IMR-90 (cell line): Measurements from ENCODE around the gene SOCS4. TPM values are rescaled to one million over a fixed set of nuclear protein-coding genes. Genes with fewer than 3 reads are reported as not detected.

Source experiments
- ATAC-seq: fragments of 200-7000 bp; cut with Tn5 transposase; 2 replicates; pipeline ENCODE4 v1.9.1; 2020; ENCODE audit warnings: low read depth, mild to moderate bottlenecking, moderate library complexity
- BruUV-seq: library from RNA; stranded (reverse); fragments of 400-500 nt; replicated peaks from 2 replicates; lab custom pipeline; 2021; lab: Mats Ljungman, UMichigan
- CTCF ChIA-PET: fragments of 300-600 bp; formaldehyde crosslinking; extraction: SDS; loops from one replicate; lab custom pipeline; 2021; ENCODE audit warnings: antibody characterized with exemption; lab: Yijun Ruan, JAX
- POLR2A ChIA-PET: fragments of 300-600 bp; sonication (Branson Sonifier 250); formaldehyde crosslinking; loops from one replicate; lab custom pipeline; 2022; ENCODE audit warnings: antibody characterized with exemption; ENCODE audit not compliant: unreplicated experiment; lab: Charles Lee
- DNase-seq: peaks from one replicate; pipeline ENCODE4 v3.0.0; 2013
- H2AFZ ChIP-seq: replicated peaks from 2 replicates; pipeline ENCODE3; 2013; ENCODE audit warnings: low read length, mild to moderate bottlenecking; ENCODE audit not compliant: poor library complexity
- H2AK5ac ChIP-seq: 2 replicates; pipeline ENCODE4 v1.6.1; 2013; ENCODE audit warnings: low read depth, low read length, inconsistent platforms
- H2AK9ac ChIP-seq: replicated peaks from 2 replicates; pipeline ENCODE3; 2013; ENCODE audit warnings: mild to moderate bottlenecking, low read depth, low read length, moderate library complexity; ENCODE audit not compliant: poor library complexity
- H2BK120ac ChIP-seq: 2 replicates; pipeline ENCODE4 v1.6.1; 2013; ENCODE audit warnings: low read depth, low read length, inconsistent platforms
- H2BK15ac ChIP-seq: 3 replicates; pipeline ENCODE4 v1.6.1; 2013; ENCODE audit warnings: low read depth, low read length, inconsistent platforms
- H2BK20ac ChIP-seq: 2 replicates; pipeline ENCODE4 v1.6.1; 2013; ENCODE audit warnings: low read depth, mild to moderate bottlenecking, inconsistent platforms, low read length, moderate library complexity
- H2BK5ac ChIP-seq: 2 replicates; pipeline ENCODE4 v1.6.1; 2013; ENCODE audit warnings: mild to moderate bottlenecking, low read depth, low read length, inconsistent platforms; ENCODE audit not compliant: poor library complexity, severe bottlenecking
- H3K14ac ChIP-seq: replicated peaks from 2 replicates; pipeline ENCODE4 v1.6.1; 2013; ENCODE audit warnings: low read depth, low read length, inconsistent platforms
- H3K18ac ChIP-seq: 2 replicates; pipeline ENCODE4 v1.6.1; 2013; ENCODE audit warnings: low read depth, low read length, control low read depth
- H3K23ac ChIP-seq: 2 replicates; pipeline ENCODE4 v1.6.1; 2013; ENCODE audit warnings: low read depth, low read length, inconsistent platforms
- H3K27ac ChIP-seq: 2 replicates; pipeline ENCODE4 v1.5.1; 2013; ENCODE audit warnings: mild to moderate bottlenecking, control low read depth, low read length; ENCODE audit not compliant: insufficient read depth
- H3K27me3 ChIP-seq: 2 replicates; pipeline ENCODE4 v1.6.1; 2013; ENCODE audit warnings: low read length; ENCODE audit not compliant: control insufficient read depth, insufficient read depth
- H3K36me3 ChIP-seq: 2 replicates; pipeline ENCODE4 v1.6.1; 2013; ENCODE audit warnings: low read length, mixed read lengths; ENCODE audit not compliant: control insufficient read depth, insufficient read depth
- H3K4ac ChIP-seq: 2 replicates; pipeline ENCODE4 v1.6.1; 2013; ENCODE audit warnings: low read depth, low read length, inconsistent platforms
- H3K4me1 ChIP-seq: 2 replicates; pipeline ENCODE4 v1.6.1; 2013; ENCODE audit warnings: low read length, mixed read lengths; ENCODE audit not compliant: control insufficient read depth, insufficient read depth
- H3K4me2 ChIP-seq: 2 replicates; pipeline ENCODE4 v1.6.1; 2013; ENCODE audit warnings: low read depth, mild to moderate bottlenecking, control low read depth, low read length, moderate library complexity
- H3K4me3 ChIP-seq: 2 replicates; pipeline ENCODE4 v1.5.1; 2013; ENCODE audit warnings: low read depth, mild to moderate bottlenecking, control low read depth, low read length, moderate library complexity; ENCODE audit not compliant: insufficient read depth
- H3K56ac ChIP-seq: 2 replicates; pipeline ENCODE4 v1.6.1; 2013; ENCODE audit warnings: low read length, inconsistent platforms; ENCODE audit not compliant: insufficient read depth; ENCODE audit errors: extremely low read depth
- H3K79me1 ChIP-seq, 2 experiments: 2 replicates each; pipeline ENCODE4 v1.6.1; 2013; ENCODE audit warnings: low read length in 2 of 2, inconsistent platforms in 1 of 2, low read depth in 1 of 2
- H3K9ac ChIP-seq: 2 replicates; pipeline ENCODE4 v1.6.1; 2013; ENCODE audit warnings: low read depth, low read length, control low read depth
- H3K9me1 ChIP-seq: 2 replicates; pipeline ENCODE4 v1.6.1; 2013; ENCODE audit warnings: low read length, inconsistent platforms; ENCODE audit not compliant: insufficient read depth
- H3K9me3 ChIP-seq: 2 replicates; pipeline ENCODE4 v1.6.1; 2013; ENCODE audit warnings: low read length; ENCODE audit not compliant: control insufficient read depth, insufficient read depth
- H4K20me1 ChIP-seq: 2 replicates; pipeline ENCODE4 v1.6.1; 2013; ENCODE audit warnings: low read length, inconsistent platforms; ENCODE audit not compliant: insufficient read depth
- H4K5ac ChIP-seq: 2 replicates; pipeline ENCODE4 v1.6.1; 2013; ENCODE audit warnings: mild to moderate bottlenecking, low read depth, low read length, control low read depth
- H4K8ac ChIP-seq, 2 experiments: 2 replicates each; pipeline ENCODE4 v1.6.1; 2013; ENCODE audit warnings: low read depth in 2 of 2, low read length in 2 of 2, control low read depth in 1 of 2, inconsistent platforms in 1 of 2
- H4K91ac ChIP-seq: 2 replicates; pipeline ENCODE4 v1.6.1; 2013; ENCODE audit warnings: low read depth, low read length, inconsistent platforms; ENCODE audit not compliant: insufficient read depth
- CEBPB ChIP-seq: IDR thresholded peaks from 2 replicates; pipeline ENCODE4 v1.6.1; 2012; ENCODE audit warnings: low read depth, low read length, improper control_type of control experiment
- MAFK ChIP-seq: IDR thresholded peaks from 2 replicates; pipeline ENCODE4 v1.6.1; 2012; ENCODE audit warnings: low read depth, low read length, improper control_type of control experiment
- WGBS, 2 experiments: methylation state at CpG; one replicate each; pipeline versions ENCODE4 v1.1.5 to v1.1.7; 2013; ENCODE audit warnings: missing lambda C conversion rate in 2 of 2; ENCODE audit not compliant: insufficient read length in 1 of 2; ENCODE audit errors: extremely low coverage in 2 of 2; 5-methylcytosine and 5-hydroxymethylcytosine counted together
- dilution Hi-C: fragments of 300-500 bp; cut with HindIII; formaldehyde crosslinking; loops from one replicate; pipeline ENCODE4 v1.14.3; 2018; ENCODE audit warnings: low sequenced_read_pairs; ENCODE audit not compliant: unreplicated experiment
- in situ Hi-C: fragments of 300-500 bp; cut with MboI; formaldehyde crosslinking; loops from 3 replicates; pipeline ENCODE4 v1.14.3; 2019; ENCODE audit warnings: low sequenced_read_pairs, inconsistent platforms, mixed read lengths
- intact Hi-C: fragments of 100-400 bp; cut with micrococcal nuclease; formaldehyde crosslinking; loops from 2 replicates; pipeline ENCODE4 v1.10.0; 2022
- polyA plus RNA-seq, 3 experiments: library from polyadenylated mRNA; depleted of rRNA; stranded (reverse); fragments of >200 nt; gene quantifications; 2 replicates each; pipeline ENCODE4 v1.2.3, GENCODE V29; 2012; ENCODE audit warnings: low replicate concordance in 1 of 3
- total RNA-seq: library from RNA; depleted of rRNA; stranded (reverse); fragments of >200 nt; gene quantifications from 2 replicates; pipeline ENCODE4 v1.2.3, GENCODE V29; 2012

The SOCS4 gene
- total and polyA plus RNA-seq, 2 of the 4 experiments (the other 2 are of a cell fraction) = 4.6 to 12.7 TPM

DNA sequence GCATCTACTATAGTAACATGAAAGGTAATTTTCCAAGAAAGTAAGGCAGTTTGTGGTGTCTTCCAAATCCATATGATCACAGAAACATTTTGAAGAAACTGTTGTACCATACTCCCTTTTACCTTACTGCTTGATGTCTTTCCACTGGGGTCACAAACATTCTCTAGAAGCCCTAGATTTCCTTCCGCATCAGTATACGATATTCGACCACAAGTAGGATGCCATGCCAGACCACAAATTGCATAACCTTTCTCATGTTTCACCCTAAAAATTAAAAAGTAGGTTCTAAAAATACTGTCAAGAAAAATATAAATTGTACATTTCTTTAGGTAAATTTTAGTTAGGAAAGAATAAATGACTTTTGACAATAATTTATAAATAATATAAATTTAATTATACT, 26.7 kb upstream of the SOCS4 start:
- no peak overlapping the region for H3K56ac ChIP-seq
- H3K4me3 ChIP-seq = no peak overlapping the region
- no peaks in the 10 kb centered on the region; the same call in 1 of the 2 replicates for H3K4me1 ChIP-seq
- no TSS peak for BruUV-seq
- in situ Hi-C loops = no loop called here
- H2BK15ac ChIP-seq = no peak overlapping the region
- no peaks in the 10 kb centered on the region for H3K9me3 ChIP-seq
- ChIA-PET POLR2A (no interaction called here), CTCF (no interaction called here)
- H4K20me1 ChIP-seq = no peaks in the 10 kb centered on the region
- H3K36me3 ChIP-seq = peaks cover 5% of the 10 kb centered on the region
- WGBS, 2 experiments = no CpG with 5 or more reads among the region's 3 CpGs
- no peak overlapping the region for H3K14ac ChIP-seq
- peaks cover 5% of the 10 kb centered on the region for H3K9me1 ChIP-seq
- no peak overlapping the region for H2AK5ac ChIP-seq
- no peak overlapping the region for H2BK20ac ChIP-seq
- dilution Hi-C loops = no loop called here
- TF ChIP-seq MAFK = no peak
- TF ChIP-seq CEBPB = peak; percentile 61
- H3K79me1 ChIP-seq = no peaks in the 10 kb centered on the region; a peak in 1 of 4 replicates
- DNase-seq = peak; percentile 58
- intact Hi-C loops = no loop called here
- no peak overlapping the region for H3K9ac ChIP-seq
- H3K4me2 ChIP-seq = no peak overlapping the region
- H4K8ac ChIP-seq = no peak overlapping the region
- ATAC-seq = no peak
- no peak overlapping the region for H4K5ac ChIP-seq
- no peak overlapping the region for H3K4ac ChIP-seq
- H3K18ac ChIP-seq = no peak overlapping the region
- H2BK120ac ChIP-seq = no peak overlapping the region
- H2AK9ac ChIP-seq = no peak overlapping the region
- no peak overlapping the region for H2BK5ac ChIP-seq
- H3K27ac ChIP-seq = no peak overlapping the region
- H2AFZ ChIP-seq = no peak overlapping the region
- H3K23ac ChIP-seq = no peak overlapping the region
- H4K91ac ChIP-seq = no peak overlapping the region
- H3K27me3 ChIP-seq = no peaks in the 10 kb centered on the region
